SK-N-SH (cell line): ENCODE results near the gene SPATA3.

Experiments used
- ELF1 ChIP-seq: IDR thresholded peaks from 2 replicates; pipeline ENCODE4 v1.4.0; 2012
- GABPA ChIP-seq: IDR thresholded peaks from 2 replicates; pipeline ENCODE4 v1.4.0; 2012; ENCODE audit warnings: low read depth, mild to moderate bottlenecking
- MXI1 ChIP-seq: IDR thresholded peaks from 2 replicates; pipeline ENCODE4 v1.6.1; 2012; ENCODE audit warnings: mild to moderate bottlenecking, low read depth, low read length, improper control_type of control experiment
- RAD21 ChIP-seq: IDR thresholded peaks from 2 replicates; pipeline ENCODE4 v1.6.1; 2012; ENCODE audit warnings: mild to moderate bottlenecking, low read length
- TF ChIP-seq, protein P1 (sequence below): fragments of 200-600 bp; sonication (generic); IDR thresholded peaks from 2 replicates; pipeline ENCODE4 v1.6.1; 2017; ENCODE audit warnings: antibody characterized with exemption, mild to moderate bottlenecking, moderate library complexity
- TF ChIP-seq, protein P2 (sequence below): IDR thresholded peaks from 2 replicates; pipeline ENCODE4; 2012
- TF ChIP-seq, protein P3 (sequence below): IDR thresholded peaks from 2 replicates; pipeline ENCODE4 v1.6.1; 2012; ENCODE audit warnings: mild to moderate bottlenecking, low read depth, low read length, moderate library complexity

DNA sequence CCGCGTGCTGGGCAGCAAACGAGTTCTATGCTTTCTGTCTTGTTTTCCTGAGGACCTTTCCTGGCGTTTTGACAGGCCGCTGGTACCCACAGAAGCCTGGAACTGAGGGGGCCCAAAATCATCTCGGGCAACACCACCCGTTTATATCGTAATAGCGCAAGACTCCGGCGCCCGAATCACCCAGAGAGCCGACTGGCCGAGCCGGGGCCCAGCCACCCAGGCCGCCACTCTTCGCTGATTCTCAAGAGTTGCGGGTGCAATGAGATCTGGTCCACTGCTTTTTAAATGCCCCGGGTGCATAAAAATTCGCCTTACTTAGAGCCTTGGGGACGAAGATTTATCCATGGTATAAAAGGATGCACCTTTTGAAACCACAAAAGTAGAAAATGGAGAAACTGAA lies 6.2 kb upstream of the SPATA3 start:
- TF ChIP-seq RAD21 (no peak), GABPA (no peak), MXI1 (no peak), ELF1 (no peak)
- TF ChIP-seq, protein P1, sequence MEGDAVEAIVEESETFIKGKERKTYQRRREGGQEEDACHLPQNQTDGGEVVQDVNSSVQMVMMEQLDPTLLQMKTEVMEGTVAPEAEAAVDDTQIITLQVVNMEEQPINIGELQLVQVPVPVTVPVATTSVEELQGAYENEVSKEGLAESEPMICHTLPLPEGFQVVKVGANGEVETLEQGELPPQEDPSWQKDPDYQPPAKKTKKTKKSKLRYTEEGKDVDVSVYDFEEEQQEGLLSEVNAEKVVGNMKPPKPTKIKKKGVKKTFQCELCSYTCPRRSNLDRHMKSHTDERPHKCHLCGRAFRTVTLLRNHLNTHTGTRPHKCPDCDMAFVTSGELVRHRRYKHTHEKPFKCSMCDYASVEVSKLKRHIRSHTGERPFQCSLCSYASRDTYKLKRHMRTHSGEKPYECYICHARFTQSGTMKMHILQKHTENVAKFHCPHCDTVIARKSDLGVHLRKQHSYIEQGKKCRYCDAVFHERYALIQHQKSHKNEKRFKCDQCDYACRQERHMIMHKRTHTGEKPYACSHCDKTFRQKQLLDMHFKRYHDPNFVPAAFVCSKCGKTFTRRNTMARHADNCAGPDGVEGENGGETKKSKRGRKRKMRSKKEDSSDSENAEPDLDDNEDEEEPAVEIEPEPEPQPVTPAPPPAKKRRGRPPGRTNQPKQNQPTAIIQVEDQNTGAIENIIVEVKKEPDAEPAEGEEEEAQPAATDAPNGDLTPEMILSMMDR: no peak
- TF ChIP-seq, protein P2, sequence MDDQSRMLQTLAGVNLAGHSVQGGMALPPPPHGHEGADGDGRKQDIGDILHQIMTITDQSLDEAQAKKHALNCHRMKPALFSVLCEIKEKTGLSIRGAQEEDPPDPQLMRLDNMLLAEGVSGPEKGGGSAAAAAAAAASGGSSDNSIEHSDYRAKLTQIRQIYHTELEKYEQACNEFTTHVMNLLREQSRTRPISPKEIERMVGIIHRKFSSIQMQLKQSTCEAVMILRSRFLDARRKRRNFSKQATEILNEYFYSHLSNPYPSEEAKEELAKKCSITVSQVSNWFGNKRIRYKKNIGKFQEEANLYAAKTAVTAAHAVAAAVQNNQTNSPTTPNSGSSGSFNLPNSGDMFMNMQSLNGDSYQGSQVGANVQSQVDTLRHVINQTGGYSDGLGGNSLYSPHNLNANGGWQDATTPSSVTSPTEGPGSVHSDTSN: no peak
- TF ChIP-seq, protein P3, sequence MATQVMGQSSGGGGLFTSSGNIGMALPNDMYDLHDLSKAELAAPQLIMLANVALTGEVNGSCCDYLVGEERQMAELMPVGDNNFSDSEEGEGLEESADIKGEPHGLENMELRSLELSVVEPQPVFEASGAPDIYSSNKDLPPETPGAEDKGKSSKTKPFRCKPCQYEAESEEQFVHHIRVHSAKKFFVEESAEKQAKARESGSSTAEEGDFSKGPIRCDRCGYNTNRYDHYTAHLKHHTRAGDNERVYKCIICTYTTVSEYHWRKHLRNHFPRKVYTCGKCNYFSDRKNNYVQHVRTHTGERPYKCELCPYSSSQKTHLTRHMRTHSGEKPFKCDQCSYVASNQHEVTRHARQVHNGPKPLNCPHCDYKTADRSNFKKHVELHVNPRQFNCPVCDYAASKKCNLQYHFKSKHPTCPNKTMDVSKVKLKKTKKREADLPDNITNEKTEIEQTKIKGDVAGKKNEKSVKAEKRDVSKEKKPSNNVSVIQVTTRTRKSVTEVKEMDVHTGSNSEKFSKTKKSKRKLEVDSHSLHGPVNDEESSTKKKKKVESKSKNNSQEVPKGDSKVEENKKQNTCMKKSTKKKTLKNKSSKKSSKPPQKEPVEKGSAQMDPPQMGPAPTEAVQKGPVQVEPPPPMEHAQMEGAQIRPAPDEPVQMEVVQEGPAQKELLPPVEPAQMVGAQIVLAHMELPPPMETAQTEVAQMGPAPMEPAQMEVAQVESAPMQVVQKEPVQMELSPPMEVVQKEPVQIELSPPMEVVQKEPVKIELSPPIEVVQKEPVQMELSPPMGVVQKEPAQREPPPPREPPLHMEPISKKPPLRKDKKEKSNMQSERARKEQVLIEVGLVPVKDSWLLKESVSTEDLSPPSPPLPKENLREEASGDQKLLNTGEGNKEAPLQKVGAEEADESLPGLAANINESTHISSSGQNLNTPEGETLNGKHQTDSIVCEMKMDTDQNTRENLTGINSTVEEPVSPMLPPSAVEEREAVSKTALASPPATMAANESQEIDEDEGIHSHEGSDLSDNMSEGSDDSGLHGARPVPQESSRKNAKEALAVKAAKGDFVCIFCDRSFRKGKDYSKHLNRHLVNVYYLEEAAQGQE: no peak
